GM12801 (cell line): ENCODE results near the gene MFNG.

Source experiments
- TF ChIP-seq, protein P1 (sequence below): IDR thresholded peaks from one replicate; pipeline ENCODE4 v1.5.1; 2011; ENCODE audit warnings: control low read depth; ENCODE audit not compliant: insufficient read length; ENCODE audit errors: extremely low read depth

Gene MFNG, protein sequence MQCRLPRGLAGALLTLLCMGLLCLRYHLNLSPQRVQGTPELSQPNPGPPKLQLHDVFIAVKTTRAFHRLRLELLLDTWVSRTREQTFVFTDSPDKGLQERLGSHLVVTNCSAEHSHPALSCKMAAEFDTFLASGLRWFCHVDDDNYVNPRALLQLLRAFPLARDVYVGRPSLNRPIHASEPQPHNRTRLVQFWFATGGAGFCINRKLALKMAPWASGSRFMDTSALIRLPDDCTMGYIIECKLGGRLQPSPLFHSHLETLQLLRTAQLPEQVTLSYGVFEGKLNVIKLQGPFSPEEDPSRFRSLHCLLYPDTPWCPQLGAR

DNA sequence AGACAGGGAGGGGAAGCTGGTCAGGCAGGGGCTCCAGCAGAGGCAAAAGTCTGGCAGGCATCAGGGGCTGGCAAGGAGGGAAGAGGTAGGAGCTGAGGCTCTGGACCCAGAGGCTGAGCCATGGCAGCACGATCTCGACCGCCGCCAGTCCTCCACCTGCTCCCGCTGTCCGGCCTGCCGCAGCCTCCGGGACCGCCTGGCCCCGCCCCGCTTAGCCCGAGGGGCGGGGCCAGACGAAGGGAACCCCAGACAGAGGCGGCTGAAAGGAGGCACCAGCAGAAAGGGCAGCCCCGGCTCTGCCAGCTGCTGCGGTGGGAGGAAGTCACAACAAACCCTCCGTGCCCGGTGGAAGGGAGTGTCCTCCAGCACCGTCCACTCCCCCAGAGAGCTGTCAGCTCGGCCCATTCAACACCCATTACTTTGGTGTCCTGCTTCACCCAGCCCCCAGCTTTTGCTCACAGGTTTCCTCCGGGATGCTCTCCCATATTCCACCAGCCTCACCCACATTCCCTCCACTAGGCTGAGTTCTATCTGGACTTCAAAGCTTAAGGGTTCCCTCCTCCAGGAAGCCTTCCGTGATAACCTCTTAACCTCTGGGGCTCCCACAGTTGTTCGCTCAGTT lies at the start of gene MFNG:
MFNG (minus strand) TSS at position 161 of the 622 bp plus-strand sequence. CDS start 207 bp downstream, outside the sequence.
- TF ChIP-seq, protein P1, sequence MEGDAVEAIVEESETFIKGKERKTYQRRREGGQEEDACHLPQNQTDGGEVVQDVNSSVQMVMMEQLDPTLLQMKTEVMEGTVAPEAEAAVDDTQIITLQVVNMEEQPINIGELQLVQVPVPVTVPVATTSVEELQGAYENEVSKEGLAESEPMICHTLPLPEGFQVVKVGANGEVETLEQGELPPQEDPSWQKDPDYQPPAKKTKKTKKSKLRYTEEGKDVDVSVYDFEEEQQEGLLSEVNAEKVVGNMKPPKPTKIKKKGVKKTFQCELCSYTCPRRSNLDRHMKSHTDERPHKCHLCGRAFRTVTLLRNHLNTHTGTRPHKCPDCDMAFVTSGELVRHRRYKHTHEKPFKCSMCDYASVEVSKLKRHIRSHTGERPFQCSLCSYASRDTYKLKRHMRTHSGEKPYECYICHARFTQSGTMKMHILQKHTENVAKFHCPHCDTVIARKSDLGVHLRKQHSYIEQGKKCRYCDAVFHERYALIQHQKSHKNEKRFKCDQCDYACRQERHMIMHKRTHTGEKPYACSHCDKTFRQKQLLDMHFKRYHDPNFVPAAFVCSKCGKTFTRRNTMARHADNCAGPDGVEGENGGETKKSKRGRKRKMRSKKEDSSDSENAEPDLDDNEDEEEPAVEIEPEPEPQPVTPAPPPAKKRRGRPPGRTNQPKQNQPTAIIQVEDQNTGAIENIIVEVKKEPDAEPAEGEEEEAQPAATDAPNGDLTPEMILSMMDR = no peak

DNA sequence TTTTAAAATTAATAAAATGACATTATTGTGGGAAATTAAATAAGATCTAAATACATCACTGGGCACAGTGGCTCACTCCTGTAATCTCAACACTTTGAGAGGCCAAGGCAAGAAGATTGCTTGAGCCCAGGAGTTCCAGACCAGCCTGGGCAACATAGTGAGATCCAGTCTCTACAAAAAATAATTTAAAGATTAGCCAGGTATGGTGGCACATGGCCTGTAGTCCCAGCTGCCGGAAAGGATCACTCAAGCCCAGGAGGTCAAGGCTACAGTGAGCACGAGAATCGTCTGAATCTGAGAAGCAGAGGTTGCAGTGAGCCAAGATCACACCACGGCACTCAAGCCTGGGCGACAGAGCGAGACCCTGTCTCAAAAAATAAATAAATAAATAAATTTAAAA lies 49.0 kb upstream of the MFNG start:
- TF ChIP-seq, protein P1 = no peak

DNA sequence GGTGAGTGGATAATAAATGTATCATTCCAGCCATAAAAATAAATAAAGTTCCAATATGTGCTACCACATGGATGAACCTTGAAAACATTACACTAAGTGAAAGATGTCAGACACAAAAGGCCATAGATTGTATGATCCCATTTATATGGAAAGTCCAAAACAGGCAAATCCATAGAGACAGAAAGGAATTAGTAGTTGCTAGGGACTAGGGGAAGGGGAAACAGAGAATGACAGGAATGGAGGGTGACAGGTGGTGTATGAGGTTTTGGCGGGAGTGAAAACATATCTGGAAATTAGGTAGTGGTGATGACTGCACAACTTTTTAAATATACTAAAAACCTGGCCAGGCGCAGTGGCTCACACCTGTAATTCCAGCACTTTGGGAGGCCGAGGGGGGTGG lies 48.3 kb upstream of the MFNG start:
- TF ChIP-seq, protein P1 = no peak

DNA sequence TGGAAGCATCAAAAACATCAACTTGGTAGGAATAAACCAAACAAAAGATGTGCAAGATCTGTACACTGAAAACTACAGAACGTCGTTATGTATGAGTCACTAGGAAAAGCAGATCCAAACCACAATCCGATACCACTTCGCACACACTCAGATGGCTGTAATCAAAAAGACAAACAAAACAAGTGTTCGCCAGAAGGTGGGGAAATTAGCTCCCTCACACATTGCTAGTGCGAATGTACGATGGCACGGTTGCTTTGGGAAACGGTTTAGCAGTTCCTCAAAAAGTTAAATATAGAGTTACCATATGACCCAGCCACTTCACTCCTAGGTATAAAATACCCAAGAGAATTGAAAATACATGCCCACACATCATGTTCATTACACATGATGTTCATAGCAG lies 47.8 kb upstream of the MFNG start:
- TF ChIP-seq, protein P1 = no peak

DNA sequence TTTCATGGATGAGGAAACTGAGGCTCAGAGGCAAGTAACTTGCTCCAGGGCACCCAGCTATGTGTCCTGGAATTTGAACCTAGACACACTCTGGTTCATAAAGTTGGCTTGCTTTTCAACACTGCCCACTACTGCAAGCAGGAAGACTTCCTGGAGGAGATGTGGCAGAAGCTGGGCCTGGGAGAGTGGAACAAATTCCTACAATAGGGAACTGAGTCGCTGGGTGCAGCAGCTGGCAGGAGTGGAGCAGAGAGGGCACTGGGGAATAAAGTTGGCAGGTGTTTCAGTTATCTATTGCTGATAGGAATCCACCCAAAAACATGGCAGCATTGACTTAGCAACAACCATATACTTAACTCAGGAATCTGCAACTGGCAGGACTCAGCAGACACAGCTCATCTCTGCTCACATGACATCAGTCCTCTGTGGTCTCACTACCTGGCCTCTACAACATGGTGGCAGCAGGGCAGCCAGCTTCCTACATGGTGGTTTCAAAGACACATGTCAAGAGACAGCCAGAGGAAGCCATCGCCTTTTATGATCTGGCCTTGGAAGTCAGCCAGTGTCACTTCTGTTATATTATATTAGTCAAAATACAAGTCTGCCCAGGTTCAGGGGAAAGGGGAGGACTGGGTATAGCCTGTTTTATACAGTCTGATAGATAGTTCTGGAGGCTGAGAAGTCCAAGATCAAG lies 43.6 kb upstream of the MFNG start:
- TF ChIP-seq, protein P1 = no peak

DNA sequence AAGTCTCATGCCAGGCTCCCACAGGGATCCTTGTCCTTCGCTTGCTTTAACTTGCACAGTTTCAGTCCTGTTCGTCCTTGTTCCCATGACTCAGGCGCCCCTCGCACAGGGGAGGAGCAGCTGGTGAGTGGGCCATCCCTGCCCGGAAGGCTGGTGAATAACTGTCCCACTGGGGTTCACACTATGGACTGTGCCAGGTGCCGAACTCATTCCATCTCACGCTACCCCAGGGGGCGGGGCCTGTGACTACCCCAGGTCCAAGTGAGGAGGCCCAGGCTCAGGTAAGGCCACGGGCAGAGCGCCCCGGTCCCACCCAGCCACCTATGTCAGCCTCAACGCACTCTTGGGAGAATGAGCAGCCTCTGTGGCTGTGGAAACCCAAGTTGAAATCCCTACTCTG lies 40.2 kb upstream of the MFNG start:
- TF ChIP-seq, protein P1 = no peak

DNA sequence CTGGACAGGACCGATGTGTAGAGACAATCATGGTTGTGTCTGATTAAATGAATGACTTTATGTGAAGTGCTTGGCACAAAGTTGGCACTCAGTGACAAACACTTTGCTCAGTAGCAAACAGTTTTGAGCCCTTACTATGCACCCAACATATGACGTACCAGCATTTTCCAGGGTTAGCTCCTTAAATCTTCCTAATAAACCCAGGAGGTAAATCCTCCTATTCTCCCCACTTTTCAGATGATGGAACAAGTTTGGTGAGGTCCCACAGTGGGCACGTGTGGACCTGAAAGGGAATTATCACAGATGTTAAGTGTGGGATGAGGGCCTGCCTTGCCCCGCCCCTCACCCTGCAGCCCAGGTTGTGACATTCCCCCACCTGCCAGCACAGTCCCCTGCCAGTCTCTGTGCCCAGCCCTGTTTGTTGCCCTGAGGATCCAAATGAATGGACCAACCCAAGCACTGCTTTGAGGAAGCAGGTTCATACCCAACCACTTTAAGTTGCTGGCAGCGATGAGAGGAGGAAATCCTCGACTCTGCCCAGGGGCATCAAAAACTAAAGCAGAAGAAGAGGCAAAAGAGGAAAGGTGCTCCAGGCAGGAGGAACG lies 39.7 kb upstream of the MFNG start:
- TF ChIP-seq, protein P1 = no peak
